Astrocyte (in vitro differentiated cells and primary cell): ENCODE results near the gene PEX16.

ENCODE experiments used
- CTCF ChIP-seq: IDR thresholded peaks from 2 replicates; pipeline ENCODE4 v1.5.1; 2011; ENCODE audit warnings: low read depth, mild to moderate bottlenecking, inconsistent platforms, low read length, moderate library complexity; ENCODE audit not compliant: insufficient read depth
- EZH2 ChIP-seq: IDR thresholded peaks from 2 replicates; pipeline ENCODE4 v1.6.1; 2012; ENCODE audit warnings: mild to moderate bottlenecking, low read length, inconsistent platforms; ENCODE audit not compliant: insufficient read depth

GRCh38 chr11:45947885-45948284 lies 30.2 kb upstream of the PEX16 start:
- no peak for TF ChIP-seq CTCF
- no peak for TF ChIP-seq EZH2
